ENCODE data around the gene ALPL. TPM values are rescaled to one million over a fixed set of nuclear protein-coding genes. Genes with fewer than 3 reads are reported as not detected.

The ALPL gene
- total RNA-seq, 1 experiment from 2014 or later, result 0.73 TPM

GRCh38 chr1:21597753-21598152 is 88.5 kb downstream of the ALPL start:
- Histone ChIP-seq H3K27ac (ENCODE audit: low read length) (no peak overlapping the region), H3K4me2 (ENCODE audit: low read length) (no peak overlapping the region), H3F3A (ENCODE audit: low read length, unreplicated experiment) (no peaks in the 10 kb centered on the region), H3K9me2 (replicated peaks; ENCODE audit: low read length) (no peaks in the 10 kb centered on the region), H2AFZ (ENCODE audit: low read length) (no peak overlapping the region), H3K4me3 (ENCODE audit: low read length) (no peak overlapping the region), H3K79me2 (ENCODE audit: low read length) (no peaks in the 10 kb centered on the region), H3K36me3 (ENCODE audit: low read depth, low read length) (no peaks in the 10 kb centered on the region), H3K9ac (ENCODE audit: low read length) (no peak overlapping the region), H3K27me3 (ENCODE audit: low read length) (no peaks in the 10 kb centered on the region), H4K20me1 (ENCODE audit: low read length) (no peaks in the 10 kb centered on the region), H3K9me3 (ENCODE audit: low read length) (no peaks in the 10 kb centered on the region), H3K4me1 (ENCODE audit: insufficient read depth, low read length) (no peaks in the 10 kb centered on the region)
- no peak for TF ChIP-seq EZH2phosphoT487 (IDR thresholded peaks at IDR 0.05; ENCODE audit: borderline replicate concordance, low read length)
- intact Hi-C loops (cut with micrococcal nuclease), result loop anchor here (10.0 kb wide), 1 partner anchor 57 kb away; no protein-coding TSS in a partner anchor
- ATAC-seq (no peak), DNase-seq (no peak)
- no TSS peak for BruUV-seq (replicated peaks)
- POLR2A ChIA-PET (ENCODE audit: unreplicated experiment), result no interaction called here
- CTCF ChIA-PET, result no interaction called here

- no peak overlapping the region for H3K4me3 ChIP-seq (ENCODE audit: low read length)
These were observed 89.2 kb downstream of the ALPL start for GRCh38 chr1:21598417-21598816.

GRCh38 chr1:21598904-21599303 is 89.7 kb downstream of the ALPL start:
- Histone ChIP-seq H3K27ac (ENCODE audit: low read length) (no peak overlapping the region), H3K9ac (ENCODE audit: low read length) (no peak overlapping the region), H2AFZ (ENCODE audit: low read length) (no peak overlapping the region), H3K4me1 (ENCODE audit: insufficient read depth, low read length) (no peaks in the 10 kb centered on the region), H3K27me3 (ENCODE audit: low read length) (no peaks in the 10 kb centered on the region), H3K9me3 (ENCODE audit: low read length) (no peaks in the 10 kb centered on the region), H3K4me3 (ENCODE audit: low read length) (no peak overlapping the region), H3K79me2 (ENCODE audit: low read length) (no peaks in the 10 kb centered on the region), H3F3A (ENCODE audit: low read length, unreplicated experiment) (no peaks in the 10 kb centered on the region), H3K4me2 (ENCODE audit: low read length) (no peak overlapping the region), H3K9me2 (replicated peaks; ENCODE audit: low read length) (no peaks in the 10 kb centered on the region), H4K20me1 (ENCODE audit: low read length) (no peaks in the 10 kb centered on the region), H3K36me3 (ENCODE audit: low read depth, low read length) (no peaks in the 10 kb centered on the region)
- no TSS peak for BruUV-seq (replicated peaks)
- ChIA-PET POLR2A (ENCODE audit: unreplicated experiment) (no interaction called here), CTCF (no interaction called here)
- ATAC-seq (no peak), DNase-seq (no peak)
- no peak for TF ChIP-seq EZH2 (IDR thresholded peaks at IDR 0.05; ENCODE audit: low read length, unreplicated experiment)
- intact Hi-C loops (cut with micrococcal nuclease), result loop anchor here (10.0 kb wide), 1 partner anchor 56 kb away; no protein-coding TSS in a partner anchor

More at GRCh38 chr1:21598417-21598816, 89.2 kb downstream of the ALPL start:
- POLR2A ChIA-PET (ENCODE audit: unreplicated experiment), result no interaction called here
- intact Hi-C loops (cut with micrococcal nuclease), result loop anchor here (10.0 kb wide), 1 partner anchor 56 kb away; no protein-coding TSS in a partner anchor
- Histone ChIP-seq H4K20me1 (ENCODE audit: low read length) (no peaks in the 10 kb centered on the region), H3K4me2 (ENCODE audit: low read length) (no peak overlapping the region), H3K9me2 (replicated peaks; ENCODE audit: low read length) (no peaks in the 10 kb centered on the region), H3F3A (ENCODE audit: low read length, unreplicated experiment) (no peaks in the 10 kb centered on the region), H3K79me2 (ENCODE audit: low read length) (no peaks in the 10 kb centered on the region), H3K27ac (ENCODE audit: low read length) (no peak overlapping the region), H3K4me1 (ENCODE audit: insufficient read depth, low read length) (no peaks in the 10 kb centered on the region), H3K36me3 (ENCODE audit: low read depth, low read length) (no peaks in the 10 kb centered on the region), H2AFZ (ENCODE audit: low read length) (no peak overlapping the region), H3K9me3 (ENCODE audit: low read length) (no peaks in the 10 kb centered on the region), H3K27me3 (ENCODE audit: low read length) (no peaks in the 10 kb centered on the region), H3K9ac (ENCODE audit: low read length) (no peak overlapping the region)
- no peak for DNase-seq
- BruUV-seq (replicated peaks), result no TSS peak
- TF ChIP-seq EZH2 (IDR thresholded peaks at IDR 0.05; ENCODE audit: low read length, unreplicated experiment) (no peak), EZH2phosphoT487 (IDR thresholded peaks at IDR 0.05; ENCODE audit: borderline replicate concordance, low read length) (no peak), CTCF (conservative IDR thresholded peaks at IDR 0.05; ENCODE audit: low read depth, low read length) (no peak)
- no peak for ATAC-seq
- CTCF ChIA-PET, result no interaction called here

GRCh38 chr1:21599402-21599801 is 90.2 kb downstream of the ALPL start:
- Histone ChIP-seq H3K4me1 (ENCODE audit: insufficient read depth, low read length) (no peaks in the 10 kb centered on the region), H3K4me3 (ENCODE audit: low read length) (no peak overlapping the region), H3K79me2 (ENCODE audit: low read length) (no peaks in the 10 kb centered on the region), H3F3A (ENCODE audit: low read length, unreplicated experiment) (no peaks in the 10 kb centered on the region), H4K20me1 (ENCODE audit: low read length) (no peaks in the 10 kb centered on the region), H2AFZ (ENCODE audit: low read length) (no peak overlapping the region), H3K27me3 (ENCODE audit: low read length) (no peaks in the 10 kb centered on the region), H3K36me3 (ENCODE audit: low read depth, low read length) (no peaks in the 10 kb centered on the region), H3K9me2 (replicated peaks; ENCODE audit: low read length) (no peaks in the 10 kb centered on the region), H3K9ac (ENCODE audit: low read length) (no peak overlapping the region), H3K9me3 (ENCODE audit: low read length) (no peaks in the 10 kb centered on the region), H3K27ac (ENCODE audit: low read length) (no peak overlapping the region), H3K4me2 (ENCODE audit: low read length) (no peak overlapping the region)
- ATAC-seq (no peak), DNase-seq (no peak)
- CTCF ChIA-PET, result no interaction called here
- intact Hi-C loops (cut with micrococcal nuclease), result loop anchor here (10.0 kb wide), 1 partner anchor 55 kb away; no protein-coding TSS in a partner anchor
- POLR2A ChIA-PET (ENCODE audit: unreplicated experiment), result no interaction called here
- BruUV-seq (replicated peaks), result no TSS peak
- TF ChIP-seq EZH2phosphoT487 (IDR thresholded peaks at IDR 0.05; ENCODE audit: borderline replicate concordance, low read length) (no peak), EZH2 (IDR thresholded peaks at IDR 0.05; ENCODE audit: low read length, unreplicated experiment) (no peak), CTCF (conservative IDR thresholded peaks at IDR 0.05; ENCODE audit: low read depth, low read length) (no peak)

All from PC-3 (cell line).